HEK293T (cell line): ENCODE results near the gene EPHA2.

Experiments
- ARNT ChIP-seq: fragments of 450-650 bp; IDR thresholded peaks from 2 replicates; pipeline ENCODE4 v1.6.1; 2017; ENCODE audit warnings: mild to moderate bottlenecking
- FOXM1 ChIP-seq: fragments of 450-650 bp; IDR thresholded peaks from 2 replicates; pipeline ENCODE4 v1.6.1; 2017; ENCODE audit warnings: mild to moderate bottlenecking, borderline replicate concordance
- HDGF ChIP-seq: fragments of 450-650 bp; IDR thresholded peaks from 2 replicates; pipeline ENCODE4 v1.6.1; 2017; ENCODE audit warnings: antibody characterized with exemption, borderline replicate concordance
- L3MBTL2 ChIP-seq: fragments of 450-650 bp; conservative IDR thresholded peaks from 2 replicates; pipeline ENCODE4 v1.6.1; 2016; ENCODE audit warnings: mild to moderate bottlenecking
- SP1 ChIP-seq: fragments of 450-650 bp; IDR thresholded peaks from 2 replicates; pipeline ENCODE4 v1.6.1; 2017
- SUZ12 ChIP-seq: fragments of 450-650 bp; IDR thresholded peaks from 2 replicates; pipeline ENCODE4 v1.6.1; 2016; ENCODE audit warnings: mild to moderate bottlenecking
- ZNF384 ChIP-seq: fragments of 450-650 bp; IDR thresholded peaks from 2 replicates; pipeline ENCODE4 v1.6.1; 2016
- TF ChIP-seq, protein P1 (sequence below): fragments of 450-650 bp; IDR thresholded peaks from 2 replicates; pipeline ENCODE4 v1.6.1; 2016

GRCh38 chr1:16199700-16200099 is 43.8 kb upstream of the EPHA2 start:
- TF ChIP-seq ARNT (no peak), SUZ12 (no peak), SP1 (no peak), HDGF (no peak), L3MBTL2 (no peak), FOXM1 (no peak), ZNF384 (no peak)
- TF ChIP-seq, protein P1, sequence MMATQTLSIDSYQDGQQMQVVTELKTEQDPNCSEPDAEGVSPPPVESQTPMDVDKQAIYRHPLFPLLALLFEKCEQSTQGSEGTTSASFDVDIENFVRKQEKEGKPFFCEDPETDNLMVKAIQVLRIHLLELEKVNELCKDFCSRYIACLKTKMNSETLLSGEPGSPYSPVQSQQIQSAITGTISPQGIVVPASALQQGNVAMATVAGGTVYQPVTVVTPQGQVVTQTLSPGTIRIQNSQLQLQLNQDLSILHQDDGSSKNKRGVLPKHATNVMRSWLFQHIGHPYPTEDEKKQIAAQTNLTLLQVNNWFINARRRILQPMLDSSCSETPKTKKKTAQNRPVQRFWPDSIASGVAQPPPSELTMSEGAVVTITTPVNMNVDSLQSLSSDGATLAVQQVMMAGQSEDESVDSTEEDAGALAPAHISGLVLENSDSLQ = no peak
